NCI-H2107 treated with DMSO at 0.1 percent for 48 hours (cell line): ENCODE data around the gene PPIAL4G.
A peak's percentile ranks its signal among the peaks of the same experiment; 100 is the strongest.
"Not testable (repeated sequence)": the region's sequence is repeated elsewhere in the genome, so short reads cannot be mapped to it uniquely, and the experiment has no call there.

ENCODE experiments used
- DNase-seq: peaks from one replicate; lab custom pipeline; 2025; ENCODE audit not compliant: unreplicated experiment; lab: John Stamatoyannopoulos, UW

The PPIAL4G gene

GRCh38 chr1:148483029-148483428 lies at the start of gene PPIAL4G:
TSS of gene PPIAL4G (minus strand) at chr1:148483302. CDS start at chr1:148483252, 50 bp downstream.
- not testable (repeated sequence) for DNase-seq

GRCh38 chr1:148532158-148532557 lies 49.1 kb upstream of the PPIAL4G start:
- DNase-seq = not testable (repeated sequence)

- DNase-seq = not testable (repeated sequence)
Observed at GRCh38 chr1:148529101-148529567, 46.0 kb upstream of the PPIAL4G start.

- DNase-seq = not testable (repeated sequence)
Observed at GRCh38 chr1:148528591-148528990, 45.5 kb upstream of the PPIAL4G start.

GRCh38 chr1:148526587-148526986 lies 43.5 kb upstream of the PPIAL4G start:
- not testable (repeated sequence) for DNase-seq

- not testable (repeated sequence) for DNase-seq
Observed at GRCh38 chr1:148523205-148524144, 40.4 kb upstream of the PPIAL4G start.

- peak; percentile 79 for DNase-seq
Observed at GRCh38 chr1:148522561-148523204, 39.6 kb upstream of the PPIAL4G start.

- DNase-seq = peak; percentile 21
Observed at GRCh38 chr1:148522072-148522471, 39.0 kb upstream of the PPIAL4G start.

GRCh38 chr1:148514310-148514709 lies 31.2 kb upstream of the PPIAL4G start:
- not testable (repeated sequence) for DNase-seq

- DNase-seq = not testable (repeated sequence)
Observed at GRCh38 chr1:148512571-148513184, 29.6 kb upstream of the PPIAL4G start.

- DNase-seq = not testable (repeated sequence)
Observed at GRCh38 chr1:148493933-148494332, 10.8 kb upstream of the PPIAL4G start.

GRCh38 chr1:148481134-148481533 lies 2.0 kb downstream of the PPIAL4G start:
- DNase-seq = not testable (repeated sequence)

- DNase-seq = not testable (repeated sequence)
Observed at GRCh38 chr1:148459694-148460093, 23.4 kb downstream of the PPIAL4G start.

GRCh38 chr1:148458901-148459581 lies 24.1 kb downstream of the PPIAL4G start:
- not testable (repeated sequence) for DNase-seq

GRCh38 chr1:148458398-148458797 lies 24.7 kb downstream of the PPIAL4G start:
- DNase-seq = not testable (repeated sequence)

- not testable (repeated sequence) for DNase-seq
Observed at GRCh38 chr1:148452845-148453244, 30.3 kb downstream of the PPIAL4G start.

- not testable (repeated sequence) for DNase-seq
Observed at GRCh38 chr1:148439654-148440325, 43.3 kb downstream of the PPIAL4G start.

- no peak for DNase-seq
Observed at GRCh38 chr1:148435406-148435805, 47.7 kb downstream of the PPIAL4G start.

- no peak for DNase-seq
Observed at GRCh38 chr1:148434832-148435231, 48.3 kb downstream of the PPIAL4G start.

GRCh38 chr1:148432916-148433317 lies 50.2 kb downstream of the PPIAL4G start:
- not testable (repeated sequence) for DNase-seq
